SK-N-MC (cell line): ENCODE results near the gene SFRP5.

ENCODE experiments used
- EZH2 ChIP-seq: fragments of 200-600 bp; sonication (generic); IDR thresholded peaks from one replicate; pipeline ENCODE4 v1.6.1; 2017; ENCODE audit warnings: antibody characterized with exemption
- FOXP2 ChIP-seq: optimal IDR thresholded peaks from 2 replicates; pipeline ENCODE3; 2011; ENCODE audit warnings: mild to moderate bottlenecking, moderate library complexity; ENCODE audit not compliant: insufficient read depth; ENCODE audit errors: extremely low read length, control extremely low read depth
- POLR2AphosphoS5 ChIP-seq: IDR thresholded peaks from 2 replicates; pipeline ENCODE4 v1.6.1; 2012; ENCODE audit warnings: mild to moderate bottlenecking, low read depth, low read length, borderline replicate concordance

- no peak for TF ChIP-seq EZH2
- no peak for TF ChIP-seq POLR2AphosphoS5
- TF ChIP-seq FOXP2, result no peak
Measured at GRCh38 chr10:97729014-97729413, 42.8 kb downstream of the SFRP5 start.
